K562 (cell line): ENCODE measurements around the gene MLX. TPM values are rescaled to one million over a fixed set of nuclear protein-coding genes. Genes with fewer than 3 reads are reported as not detected.

ENCODE experiments used
- FIP1L1 ChIP-seq: fragments of 200-400 bp; formaldehyde crosslinking; IDR thresholded peaks from 2 replicates; pipeline ENCODE4 v1.6.1; 2018; ENCODE audit warnings: mild to moderate bottlenecking, low read depth, low read length; ENCODE audit not compliant: poor library complexity, severe bottlenecking
- SAP30 ChIP-seq: fragments of 200-600 bp; sonication (generic); IDR thresholded peaks from 2 replicates; pipeline ENCODE4 v1.6.1; 2012; ENCODE audit warnings: borderline replicate concordance, low read depth, mild to moderate bottlenecking, moderate library complexity, low read length, control low read depth, inconsistent platforms; ENCODE audit not compliant: insufficient read depth, poor library complexity, severe bottlenecking
- SREBF2 ChIP-seq: sonication (generic); formaldehyde crosslinking; IDR thresholded peaks from 2 replicates; pipeline ENCODE4 v1.4.0; 2020; ENCODE audit warnings: mild to moderate bottlenecking, missing genetic modification reagents
- SRSF7 ChIP-seq: fragments of 200-400 bp; formaldehyde crosslinking; optimal IDR thresholded peaks from 2 replicates; pipeline ENCODE3; 2017; ENCODE audit warnings: mild to moderate bottlenecking, low read depth, low read length
- STAG1 ChIP-seq: sonication (generic); formaldehyde crosslinking; IDR thresholded peaks from 2 replicates; pipeline ENCODE4 v1.5.0; 2020; ENCODE audit warnings: missing genetic modification reagents, borderline replicate concordance
- THRB ChIP-seq: fragments of 450-650 bp; formaldehyde crosslinking; conservative IDR thresholded peaks from 2 replicates; pipeline ENCODE4 v1.4.0; 2022; ENCODE audit warnings: mild to moderate bottlenecking, missing genetic modification characterization
- YY1 ChIP-seq, 3 experiments: IDR thresholded peaks; 2 replicates each; pipeline ENCODE4 v1.6.1; 2011; ENCODE audit warnings: low read length in 2 of 3, mild to moderate bottlenecking in 2 of 3, moderate library complexity in 2 of 3, borderline replicate concordance in 1 of 3, control low read depth in 1 of 3, low read depth in 1 of 3; ENCODE audit not compliant: insufficient read depth in 3 of 3, insufficient replicate concordance in 2 of 3, control insufficient read depth in 1 of 3, insufficient read length in 1 of 3; ENCODE audit errors: extremely low read depth in 1 of 3
- ZNF175 ChIP-seq: fragments of 200-800 bp; sonication (Bioruptor generic); IDR thresholded peaks from 2 replicates; pipeline ENCODE4 v1.6.1; 2016; ENCODE audit warnings: low read depth, mild to moderate bottlenecking, missing genetic modification characterization, missing compliant biosample characterization
- ZNF23 ChIP-seq: fragments of 250-450 bp; sonication (Bioruptor Pico); IDR thresholded peaks from 2 replicates; pipeline ENCODE4 v1.4.0; 2020; ENCODE audit warnings: mild to moderate bottlenecking
- ZNF282 ChIP-seq: sonication (generic); formaldehyde crosslinking; IDR thresholded peaks from 2 replicates; pipeline ENCODE4 v1.8.1; 2023; ENCODE audit warnings: missing genetic modification reagents
- ZNF407 ChIP-seq: fragments of 450-650 bp; IDR thresholded peaks from 2 replicates; pipeline ENCODE4 v1.6.1; 2016; ENCODE audit warnings: low read depth
- ZNF655 ChIP-seq: fragments of 250-450 bp; sonication (Bioruptor Pico); IDR thresholded peaks from 2 replicates; pipeline ENCODE4 v1.5.0; 2021
- polyA plus RNA-seq, 8 experiments: library from polyadenylated mRNA; depleted of rRNA in 4 of 8; stranded (reverse) in 5 of 8; unstranded in 3 of 8; fragments of >200 nt; fragmentation: Nextera tagmentation in 2 of 8; fragmentation: Illumina TruSeq in 1 of 8; extraction: Ambion mirVana in 2 of 8; extraction: Trizol in 1 of 8; gene quantifications; 2 replicates each; pipeline versions ENCODE4 v1.2.1 to v1.2.3, GENCODE V29; 2011 to 2014; ENCODE audit warnings: inconsistent platforms in 1 of 8, missing spikeins in 1 of 8
- total RNA-seq, 7 experiments: library from RNA; depleted of rRNA in 6 of 7; stranded (reverse); fragments of >200 nt in 6 of 7; fragmentation: Illumina TruSeq in 2 of 7; extraction: Trizol in 2 of 7; gene quantifications; 2 replicates each; pipeline versions ENCODE4 v1.2.1 to v1.2.3, GENCODE V29; 2011 to 2021; ENCODE audit warnings: low replicate concordance in 1 of 7
- TF ChIP-seq, protein P1 (sequence below): sonication (generic); formaldehyde crosslinking; IDR thresholded peaks from 2 replicates; pipeline ENCODE4 v1.8.0; 2022; ENCODE audit warnings: mild to moderate bottlenecking, low read depth, missing genetic modification reagents

MLX gene
- total and polyA plus RNA-seq, 9 of the 15 experiments (the other 6 are each of a cell fraction or from before 2014, with no cell fraction given): 42.9 to 100 (median 58.9) TPM

DNA sequence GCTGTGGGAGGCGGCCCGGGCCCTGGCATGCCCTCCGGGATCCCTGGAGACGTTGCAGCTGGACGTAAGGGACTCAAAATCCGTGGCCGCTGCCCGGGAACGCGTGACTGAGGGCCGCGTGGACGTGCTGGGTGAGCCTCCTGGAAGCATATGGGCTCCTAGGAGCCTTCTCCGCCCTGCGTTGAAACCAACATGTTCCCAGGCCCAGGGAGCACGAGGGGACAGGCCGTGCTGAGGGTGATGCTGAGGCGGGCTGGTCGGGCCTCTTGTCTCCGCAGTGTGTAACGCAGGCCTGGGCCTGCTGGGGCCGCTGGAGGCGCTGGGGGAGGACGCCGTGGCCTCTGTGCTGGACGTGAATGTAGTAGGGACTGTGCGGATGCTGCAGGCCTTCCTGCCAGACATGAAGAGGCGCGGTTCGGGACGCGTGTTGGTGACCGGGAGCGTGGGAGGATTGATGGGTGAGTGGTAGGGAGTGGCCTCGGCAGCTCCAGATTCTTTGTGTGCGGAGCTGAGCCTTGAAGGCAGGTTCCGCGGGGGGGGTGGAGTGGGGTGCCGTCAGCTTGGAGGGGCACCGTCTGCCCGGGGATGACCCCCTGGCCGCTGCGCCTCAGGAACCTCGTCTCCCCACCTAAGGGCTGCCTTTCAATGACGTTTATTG, 13.6 kb upstream of the MLX start (continued):
- TF ChIP-seq, protein P1, sequence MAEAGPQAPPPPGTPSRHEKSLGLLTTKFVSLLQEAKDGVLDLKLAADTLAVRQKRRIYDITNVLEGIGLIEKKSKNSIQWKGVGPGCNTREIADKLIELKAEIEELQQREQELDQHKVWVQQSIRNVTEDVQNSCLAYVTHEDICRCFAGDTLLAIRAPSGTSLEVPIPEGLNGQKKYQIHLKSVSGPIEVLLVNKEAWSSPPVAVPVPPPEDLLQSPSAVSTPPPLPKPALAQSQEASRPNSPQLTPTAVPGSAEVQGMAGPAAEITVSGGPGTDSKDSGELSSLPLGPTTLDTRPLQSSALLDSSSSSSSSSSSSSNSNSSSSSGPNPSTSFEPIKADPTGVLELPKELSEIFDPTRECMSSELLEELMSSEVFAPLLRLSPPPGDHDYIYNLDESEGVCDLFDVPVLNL (CRISPR knock-in tag): no peak
- peak in 2 of 3 experiments; percentile 43 to 48 for TF ChIP-seq YY1 (IDR thresholded peaks at IDR 0.05; ENCODE audit: borderline replicate concordance in 1 of 3, control insufficient read depth in 1 of 3, extremely low read depth in 1 of 3, insufficient read depth in 3 of 3, insufficient read length in 1 of 3, insufficient replicate concordance in 2 of 3, low read depth in 1 of 3, low read length in 2 of 3)
- no peak for TF ChIP-seq SAP30
- no peak for TF ChIP-seq ZNF655 (CRISPR knock-in tag)
- TF ChIP-seq ZNF23 (CRISPR knock-in tag): no peak
- no peak for TF ChIP-seq ZNF407
- TF ChIP-seq STAG1: no peak
- no peak for TF ChIP-seq ZNF175 (CRISPR knock-in tag)
- TF ChIP-seq THRB (CRISPR knock-in tag): no peak
- peak; percentile 54; the same call in 1 of the 2 replicates for TF ChIP-seq SREBF2 (CRISPR knock-in tag)
- no peak for TF ChIP-seq ZNF282 (CRISPR knock-in tag)
- no peak for TF ChIP-seq SRSF7
- no peak for TF ChIP-seq FIP1L1
